Astrocyte (in vitro differentiated cells and primary cell): ENCODE measurements around the gene SUN5. TPM values are rescaled to one million over a fixed set of nuclear protein-coding genes. Genes with fewer than 3 reads are reported as not detected.

Experiments
- DNase-seq: peaks from one replicate; pipeline ENCODE4 v3.0.0-alpha.2; 2010; ENCODE audit warnings: low read depth
- FAIRE-seq: peaks from 2 replicates; lab custom pipeline; 2011; peaks lifted over from hg19 to GRCh38; lab: Jason Lieb, UNC
- H2AFZ ChIP-seq: 2 replicates; pipeline ENCODE4 v1.6.0; 2012; ENCODE audit warnings: low read depth, low read length, inconsistent platforms
- H3K27ac ChIP-seq: 2 replicates; pipeline ENCODE4 v1.5.1; 2011; ENCODE audit warnings: low read depth, low read length, inconsistent platforms
- H3K27me3 ChIP-seq: 2 replicates; pipeline ENCODE4 v1.6.0; 2011; ENCODE audit warnings: low read length, inconsistent platforms; ENCODE audit not compliant: insufficient read depth
- H3K36me3 ChIP-seq: 2 replicates; pipeline ENCODE4 v1.5.1; 2011; ENCODE audit warnings: low read length, inconsistent platforms; ENCODE audit not compliant: insufficient read depth
- H3K4me1 ChIP-seq: 2 replicates; pipeline ENCODE4 v1.5.1; 2011; ENCODE audit warnings: low read length, inconsistent platforms; ENCODE audit not compliant: insufficient read depth
- H3K4me2 ChIP-seq: 2 replicates; pipeline ENCODE4 v1.6.0; 2012; ENCODE audit warnings: low read length, inconsistent platforms
- H3K4me3 ChIP-seq: 2 replicates; pipeline ENCODE4 v1.5.1; 2011; ENCODE audit warnings: low read depth, mild to moderate bottlenecking, low read length, inconsistent platforms; ENCODE audit not compliant: insufficient read depth
- H3K79me2 ChIP-seq: 2 replicates; pipeline ENCODE4 v1.6.0; 2012; ENCODE audit warnings: mild to moderate bottlenecking, low read length, inconsistent platforms; ENCODE audit not compliant: insufficient read depth
- H3K9ac ChIP-seq: 2 replicates; pipeline ENCODE4 v1.6.0; 2012; ENCODE audit warnings: mild to moderate bottlenecking, low read length, inconsistent platforms
- H3K9me3 ChIP-seq: 2 replicates; pipeline ENCODE4 v1.5.1; 2012; ENCODE audit warnings: low read depth, mild to moderate bottlenecking, low read length, inconsistent platforms; ENCODE audit not compliant: insufficient read depth
- H4K20me1 ChIP-seq: 2 replicates; pipeline ENCODE4 v1.6.0; 2012; ENCODE audit warnings: low read length, inconsistent platforms; ENCODE audit not compliant: insufficient read depth
- H3K27ac Mint-ChIP-seq: one replicate; pipeline ENCODE4 v1.8.0; 2021; ENCODE audit warnings: mild to moderate bottlenecking, mixed read lengths; ENCODE audit not compliant: unreplicated experiment
- H3K27me3 Mint-ChIP-seq: one replicate; pipeline ENCODE4 v1.8.0; 2021; ENCODE audit warnings: low read depth, mixed read lengths; ENCODE audit not compliant: unreplicated experiment
- H3K36me3 Mint-ChIP-seq: one replicate; pipeline ENCODE4 v1.8.0; 2021; ENCODE audit warnings: low read depth, mixed read lengths; ENCODE audit not compliant: unreplicated experiment
- H3K4me1 Mint-ChIP-seq: one replicate; pipeline ENCODE4 v1.8.0; 2021; ENCODE audit warnings: low read depth, mixed read lengths; ENCODE audit not compliant: unreplicated experiment
- H3K4me3 Mint-ChIP-seq: one replicate; pipeline ENCODE4 v1.8.0; 2021; ENCODE audit warnings: mild to moderate bottlenecking, moderate library complexity, mixed read lengths; ENCODE audit not compliant: unreplicated experiment
- H3K9me3 Mint-ChIP-seq: one replicate; pipeline ENCODE4 v1.8.0; 2021; ENCODE audit warnings: mild to moderate bottlenecking, mixed read lengths; ENCODE audit not compliant: unreplicated experiment
- EZH2 ChIP-seq: IDR thresholded peaks from 2 replicates; pipeline ENCODE4 v1.6.1; 2012; ENCODE audit warnings: mild to moderate bottlenecking, low read length, inconsistent platforms; ENCODE audit not compliant: insufficient read depth
- total RNA-seq: library from RNA; stranded (reverse); gene quantifications from 2 replicates; pipeline ENCODE4 v1.2.1, GENCODE V29; 2021
- TF ChIP-seq, protein P1 (sequence below): IDR thresholded peaks from 2 replicates; pipeline ENCODE4 v1.5.1; 2011; ENCODE audit warnings: low read depth, mild to moderate bottlenecking, inconsistent platforms, low read length, moderate library complexity; ENCODE audit not compliant: insufficient read depth

SUN5 gene
- total RNA-seq, 1 donor from 2014 or later: not detected

DNA sequence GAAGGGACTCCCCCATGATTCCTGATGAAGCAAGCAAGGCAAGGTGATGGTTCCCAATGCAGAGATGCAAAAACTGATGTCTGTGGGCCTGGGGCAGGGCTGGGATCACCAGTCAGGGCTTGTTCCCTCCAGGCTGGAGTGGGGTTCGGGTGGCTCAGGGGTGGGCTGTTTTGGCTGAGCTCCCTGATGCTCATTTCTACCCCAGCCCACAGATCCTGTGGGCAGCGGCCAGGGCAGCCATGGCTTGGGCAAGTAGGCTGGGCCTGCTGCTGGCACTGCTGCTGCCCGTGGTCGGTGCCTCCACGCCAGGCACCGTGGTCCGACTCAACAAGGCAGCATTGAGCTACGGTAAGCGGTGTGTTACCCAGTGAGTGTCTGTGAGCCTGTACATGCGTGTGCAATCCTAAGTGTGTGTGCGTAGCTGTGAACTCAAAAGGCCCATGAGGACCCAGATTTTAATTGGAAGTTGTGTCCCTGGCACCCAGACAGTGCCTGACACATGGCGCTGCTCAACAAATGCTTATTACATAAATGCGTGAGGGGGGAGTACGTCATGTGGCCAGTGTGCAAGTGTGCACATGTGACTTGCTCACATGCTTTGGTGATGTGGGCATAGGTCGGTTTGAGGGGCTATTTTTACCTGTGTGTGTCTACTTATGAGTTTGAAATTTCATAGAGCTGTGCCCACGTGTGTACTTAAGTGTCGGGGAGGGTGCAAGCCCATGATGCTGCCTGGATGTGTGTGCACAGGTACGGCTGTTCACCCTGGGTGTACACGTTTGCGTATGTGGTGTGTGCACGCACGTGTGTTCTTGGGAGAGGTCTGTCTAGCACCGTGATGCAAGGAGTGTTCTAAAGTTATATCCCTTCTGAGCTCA, 4.3 kb upstream of the SUN5 start:
- Histone ChIP-seq H3K27me3 (no peaks in the 10 kb centered on the region), H3K79me2 (no peaks in the 10 kb centered on the region), H3K9ac (no peak overlapping the region), H2AFZ (no peak overlapping the region), H3K9me3 (no peaks in the 10 kb centered on the region), H3K27ac (no peak overlapping the region), H4K20me1 (no peaks in the 10 kb centered on the region), H3K4me1 (no peaks in the 10 kb centered on the region), H3K4me2 (no peak overlapping the region), H3K4me3 (no peak overlapping the region), H3K36me3 (no peaks in the 10 kb centered on the region)
- Mint-ChIP-seq H3K9me3 (peaks cover 2% of the 10 kb centered on the region), H3K4me3 (no peak overlapping the region), H3K27ac (no peak overlapping the region), H3K27me3 (peaks cover 31% of the 10 kb centered on the region), H3K36me3 (no peaks in the 10 kb centered on the region), H3K4me1 (no peaks in the 10 kb centered on the region)
- TF ChIP-seq EZH2: no peak
- TF ChIP-seq, protein P1, sequence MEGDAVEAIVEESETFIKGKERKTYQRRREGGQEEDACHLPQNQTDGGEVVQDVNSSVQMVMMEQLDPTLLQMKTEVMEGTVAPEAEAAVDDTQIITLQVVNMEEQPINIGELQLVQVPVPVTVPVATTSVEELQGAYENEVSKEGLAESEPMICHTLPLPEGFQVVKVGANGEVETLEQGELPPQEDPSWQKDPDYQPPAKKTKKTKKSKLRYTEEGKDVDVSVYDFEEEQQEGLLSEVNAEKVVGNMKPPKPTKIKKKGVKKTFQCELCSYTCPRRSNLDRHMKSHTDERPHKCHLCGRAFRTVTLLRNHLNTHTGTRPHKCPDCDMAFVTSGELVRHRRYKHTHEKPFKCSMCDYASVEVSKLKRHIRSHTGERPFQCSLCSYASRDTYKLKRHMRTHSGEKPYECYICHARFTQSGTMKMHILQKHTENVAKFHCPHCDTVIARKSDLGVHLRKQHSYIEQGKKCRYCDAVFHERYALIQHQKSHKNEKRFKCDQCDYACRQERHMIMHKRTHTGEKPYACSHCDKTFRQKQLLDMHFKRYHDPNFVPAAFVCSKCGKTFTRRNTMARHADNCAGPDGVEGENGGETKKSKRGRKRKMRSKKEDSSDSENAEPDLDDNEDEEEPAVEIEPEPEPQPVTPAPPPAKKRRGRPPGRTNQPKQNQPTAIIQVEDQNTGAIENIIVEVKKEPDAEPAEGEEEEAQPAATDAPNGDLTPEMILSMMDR: no peak
- DNase-seq: no peak
- no peak for FAIRE-seq

DNA sequence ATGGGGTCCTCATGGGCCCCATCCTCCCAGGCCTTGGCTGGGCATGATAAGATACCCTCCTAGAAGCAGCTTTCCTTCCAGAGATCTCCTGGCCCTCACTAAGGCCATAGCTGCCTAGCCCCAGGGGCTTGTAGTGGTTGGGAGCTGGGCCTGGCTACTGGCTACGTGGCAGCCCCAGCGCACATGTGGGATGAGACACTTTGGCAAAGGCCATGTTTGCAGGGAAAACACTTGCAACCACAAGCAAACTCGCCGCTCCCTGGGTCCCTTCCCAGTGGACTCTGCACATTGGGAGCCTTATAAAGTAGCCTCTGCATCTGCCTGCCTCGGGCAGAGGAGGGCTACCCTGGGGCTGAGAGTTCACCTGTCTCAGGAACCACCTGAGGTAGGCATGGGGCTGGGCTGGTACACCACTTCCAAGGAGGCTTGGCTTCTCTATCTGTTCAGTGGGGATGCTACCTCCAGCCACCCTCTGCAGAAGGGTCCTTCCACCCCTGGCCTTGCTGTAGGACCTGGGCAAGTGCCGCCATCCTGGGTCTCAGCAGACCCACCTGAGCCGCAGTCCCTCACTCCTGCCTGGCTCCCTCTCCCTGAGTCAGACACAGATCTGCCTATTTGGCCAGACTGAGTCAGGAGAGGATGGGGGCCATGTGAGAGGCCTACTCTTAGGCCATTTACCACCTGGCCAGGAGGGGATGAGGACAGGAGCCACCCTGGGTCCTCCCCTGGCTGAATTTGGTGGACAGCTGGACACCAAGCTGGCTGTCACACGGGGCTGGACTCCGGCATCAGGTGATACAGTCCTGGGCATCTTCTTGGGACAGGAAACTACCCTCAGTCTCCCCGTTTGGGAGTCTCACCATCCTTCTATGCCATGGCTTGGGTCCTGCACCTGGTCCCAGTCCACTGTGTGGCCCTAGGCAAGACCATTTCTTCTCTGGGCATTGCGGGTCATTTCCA, 3.4 kb upstream of the SUN5 start, which contains the start of gene BPIFB2:
Gene BPIFB2 (plus strand): TSS at position 329 of the 960 bp plus-strand sequence. CDS start 871 bp downstream, outside the sequence.
- Histone ChIP-seq H3K4me2 (no peak within 1 kb of the TSS), H2AFZ (no peak within 1 kb of the TSS), H4K20me1 (no peaks in the 10 kb centered on the region), H3K36me3 (no peaks in the 10 kb centered on the region), H3K79me2 (no peaks in the 10 kb centered on the region), H3K9me3 (no peaks in the 10 kb centered on the region), H3K4me3 (no peak within 1 kb of the TSS), H3K27me3 (no peaks in the 10 kb centered on the region), H3K9ac (no peak within 1 kb of the TSS), H3K4me1 (no peaks in the 10 kb centered on the region), H3K27ac (no peak within 1 kb of the TSS)
- Mint-ChIP-seq H3K9me3 (peaks cover 2% of the 10 kb centered on the region), H3K27me3 (peaks cover 35% of the 10 kb centered on the region), H3K4me3 (no peak within 1 kb of the TSS), H3K4me1 (no peaks in the 10 kb centered on the region), H3K27ac (no peak within 1 kb of the TSS), H3K36me3 (no peaks in the 10 kb centered on the region)
- no peak for FAIRE-seq
- no peak for DNase-seq
- TF ChIP-seq, protein P1: no peak
- TF ChIP-seq EZH2: no peak
